GM12878 (cell line): ENCODE data around the gene KIF25. TPM values are rescaled to one million over a fixed set of nuclear protein-coding genes. Genes with fewer than 3 reads are reported as not detected.

ENCODE experiments used
- ATAC-seq: fragments of 200-7000 bp; cut with Tn5 transposase; 3 replicates; pipeline ENCODE4 v1.9.1; 2020; ENCODE audit warnings: mild to moderate bottlenecking, moderate library complexity
- BruUV-seq: library from RNA; stranded (reverse); fragments of 400-500 nt; replicated peaks from 2 replicates; lab custom pipeline; 2021; lab: Mats Ljungman, UMichigan
- CTCF ChIA-PET: fragments of 300-600 bp; sonication (Branson Sonifier 250); formaldehyde crosslinking; extraction: SDS; loops from one replicate; lab custom pipeline; 2021; ENCODE audit warnings: inconsistent platforms; lab: Yijun Ruan, JAX
- POLR2A ChIA-PET: fragments of 350-600 bp; formaldehyde crosslinking; extraction: SDS; loops from one replicate; lab custom pipeline; 2021; ENCODE audit warnings: inconsistent platforms; lab: Charles Lee
- RAD21 ChIA-PET: fragments of 300-600 bp; sonication (Branson Sonifier 250); formaldehyde crosslinking; loops from one replicate; lab custom pipeline; 2023; ENCODE audit warnings: antibody characterized with exemption; ENCODE audit not compliant: unreplicated experiment; lab: Charles Lee
- SMC1A ChIA-PET: fragments of 300-600 bp; sonication (Branson Sonifier 250); formaldehyde crosslinking; loops from one replicate; lab custom pipeline; 2023; ENCODE audit not compliant: unreplicated experiment, uncharacterized antibody; lab: Charles Lee
- DNase-seq: peaks from one replicate; pipeline ENCODE4 v3.0.0-alpha.2; 2011; ENCODE audit warnings: low read depth, low spot score
- FAIRE-seq: peaks from 3 replicates; lab custom pipeline; 2011; peaks lifted over from hg19 to GRCh38; lab: Jason Lieb, UNC
- H2AFZ ChIP-seq: 2 replicates; pipeline ENCODE4 v1.6.0; 2011; ENCODE audit warnings: low read depth, low read length, control low read depth; ENCODE audit not compliant: control insufficient read depth
- H3K27ac ChIP-seq: 2 replicates; pipeline ENCODE4 v1.5.1; 2011; ENCODE audit warnings: control low read depth; ENCODE audit not compliant: control insufficient read depth, insufficient read depth
- H3K27me3 ChIP-seq, 2 experiments: replicated peaks in 1 of 2; 2 replicates each; pipeline versions ENCODE4 v1.6.0 to v1.6.1; 2011; ENCODE audit warnings: low read length in 1 of 2; ENCODE audit not compliant: control insufficient read depth in 2 of 2, insufficient read depth in 2 of 2
- H3K36me3 ChIP-seq, 2 experiments: 2 replicates each; pipeline ENCODE4 v1.5.1; 2011; ENCODE audit warnings: low read length in 1 of 2; ENCODE audit not compliant: control insufficient read depth in 2 of 2, insufficient read depth in 2 of 2
- H3K4me1 ChIP-seq: 2 replicates; pipeline ENCODE4 v1.6.1; 2011; ENCODE audit warnings: mild to moderate bottlenecking, low read length, moderate library complexity, mixed read lengths; ENCODE audit not compliant: control insufficient read depth, insufficient read depth
- H3K4me2 ChIP-seq: 2 replicates; pipeline ENCODE4 v1.6.0; 2011; ENCODE audit warnings: control low read depth; ENCODE audit not compliant: control insufficient read depth, insufficient read depth
- H3K4me3 ChIP-seq: fragments of 200-600 bp; sonication (generic); 2 replicates; pipeline ENCODE4 v1.5.1; 2016
- H3K79me2 ChIP-seq: 2 replicates; pipeline ENCODE4 v1.6.0; 2011; ENCODE audit warnings: low read length; ENCODE audit not compliant: control insufficient read depth, insufficient read depth
- H3K9ac ChIP-seq: 2 replicates; pipeline ENCODE4 v1.8.0; 2011; ENCODE audit warnings: low read length, control low read depth, mixed read lengths; ENCODE audit not compliant: control insufficient read depth, insufficient read depth
- H3K9me3 ChIP-seq: replicated peaks from 3 replicates; pipeline ENCODE4 v1.5.1; 2011; ENCODE audit warnings: mild to moderate bottlenecking, low read length; ENCODE audit not compliant: control insufficient read depth, insufficient read depth
- H4K20me1 ChIP-seq: 2 replicates; pipeline ENCODE4 v1.6.0; 2011; ENCODE audit not compliant: control insufficient read depth, insufficient read depth
- ATF7 ChIP-seq: fragments of 450-650 bp; IDR thresholded peaks from 2 replicates; pipeline ENCODE4 v1.6.1; 2016; ENCODE audit warnings: low read depth, mild to moderate bottlenecking
- BHLHE40 ChIP-seq, 2 experiments: fragments of 450-650 bp in 1 of 2; IDR thresholded peaks; 2 replicates each; pipeline ENCODE4 v1.6.1; 2011 to 2017; ENCODE audit warnings: low read depth in 2 of 2, borderline replicate concordance in 1 of 2, improper control_type of control experiment in 1 of 2, low read length in 1 of 2, mild to moderate bottlenecking in 1 of 2
- FOXK2 ChIP-seq: fragments of 450-650 bp; IDR thresholded peaks from 2 replicates; pipeline ENCODE4 v1.6.1; 2017; ENCODE audit warnings: mild to moderate bottlenecking, moderate library complexity
- NRF1 ChIP-seq: conservative IDR thresholded peaks from 2 replicates; pipeline ENCODE4 v1.6.1; 2011; ENCODE audit warnings: mild to moderate bottlenecking, low read depth, low read length, improper control_type of control experiment
- RAD51 ChIP-seq: fragments of 450-650 bp; IDR thresholded peaks from 2 replicates; pipeline ENCODE4 v1.6.1; 2016; ENCODE audit warnings: moderate library complexity, mild to moderate bottlenecking, inconsistent platforms
- SIN3A ChIP-seq: IDR thresholded peaks from 2 replicates; pipeline ENCODE4 v1.6.1; 2012; ENCODE audit warnings: low read depth, low read length, improper control_type of control experiment
- USF2 ChIP-seq: IDR thresholded peaks from 2 replicates; pipeline ENCODE4 v1.6.1; 2011; ENCODE audit warnings: low read depth, low read length, improper control_type of control experiment, borderline replicate concordance
- YY1 ChIP-seq: IDR thresholded peaks from 2 replicates; pipeline ENCODE4 v1.6.1; 2011; ENCODE audit warnings: low read depth, mild to moderate bottlenecking, low read length
- WGBS: methylation state at CpG from one replicate; pipeline ENCODE4 v1.1.6; 2016; ENCODE audit warnings: low lambda C conversion rate; ENCODE audit not compliant: insufficient replicate concordance, insufficient coverage; ENCODE audit errors: missing lambda C conversion rate; 5-methylcytosine and 5-hydroxymethylcytosine counted together
- in situ Hi-C: fragments of 300-500 bp; cut with MboI; formaldehyde crosslinking; loops from 9 replicates; pipeline ENCODE4 v1.14.3; 2018; ENCODE audit warnings: mixed read lengths
- intact Hi-C: fragments of 100-400 bp; cut with micrococcal nuclease; formaldehyde crosslinking; loops from one replicate; pipeline ENCODE4 v1.14.2; 2022; ENCODE audit not compliant: unreplicated experiment
- polyA plus RNA-seq, 11 experiments: library from polyadenylated mRNA; depleted of rRNA in 4 of 11; unstranded in 6 of 11; stranded (reverse) in 5 of 11; fragments of >200 nt; fragmentation: Nextera tagmentation in 4 of 11; fragmentation: Illumina TruSeq in 1 of 11; extraction: Ambion mirVana in 4 of 11; extraction: Trizol in 1 of 11; gene quantifications; 1 replicate in 1 of 11; 2 replicates in 10 of 11; pipeline versions ENCODE4 v1.2.1 to v1.2.3, GENCODE V29; 2011 to 2016; ENCODE audit warnings: inconsistent platforms in 2 of 11, missing spikeins in 2 of 11, low read depth in 1 of 11
- total RNA-seq, 4 experiments: library from RNA; depleted of rRNA in 3 of 4; stranded (reverse); fragments of >200 nt in 3 of 4; fragmentation: Illumina TruSeq in 1 of 4; extraction: Trizol in 1 of 4; gene quantifications; 2 replicates each; pipeline versions ENCODE4 v1.2.1 to v1.2.3, GENCODE V29; 2013 to 2021

The KIF25 gene
- total and polyA plus RNA-seq, 10 of the 15 experiments (the other 5 are each of a cell fraction or from before 2014, with no cell fraction given): not detected

GRCh38 chr6:167984144-167984719, 13.2 kb upstream of the KIF25 start (continued):
- TF ChIP-seq USF2: no peak
- TF ChIP-seq YY1: no peak
- TF ChIP-seq RAD51: no peak

- no peaks in the 10 kb centered on the region for H3K27me3 ChIP-seq
- no peak for ATAC-seq
- SMC1A ChIA-PET: no interaction called here
- H3K4me3 ChIP-seq: no peak overlapping the region
- WGBS: 68% methylated on average over 13 of the region's 13 CpGs
- H3K79me2 ChIP-seq: no peaks in the 10 kb centered on the region
- no peaks in the 10 kb centered on the region for H4K20me1 ChIP-seq
- H3K4me2 ChIP-seq: no peak overlapping the region
- RAD21 ChIA-PET: no interaction called here
- CTCF ChIA-PET: no interaction called here
- no peak overlapping the region for H3K27ac ChIP-seq
- H2AFZ ChIP-seq: no peak overlapping the region
- no peaks in the 10 kb centered on the region; the same call in 2 of the 3 replicates for H3K9me3 ChIP-seq
- intact Hi-C loops: no loop called here
- H3K9ac ChIP-seq: no peak overlapping the region
- DNase-seq: no peak
- no TSS peak for BruUV-seq
- TF ChIP-seq FOXK2 (no peak), SIN3A (no peak), ATF7 (no peak), NRF1 (no peak), BHLHE40 (IDR thresholded peaks at IDR 0.05; ENCODE audit: borderline replicate concordance in 1 of 2, low read depth in 2 of 2, low read length in 1 of 2) (no peak)
- H3K36me3 ChIP-seq: no peaks in the 10 kb centered on the region
- in situ Hi-C loops: no loop called here
- H3K4me1 ChIP-seq: no peaks in the 10 kb centered on the region
- FAIRE-seq: no peak
- POLR2A ChIA-PET: no interaction called here
Observed at GRCh38 chr6:167984876-167985604, 12.4 kb upstream of the KIF25 start.
